ENCODE measurements around the gene PACRG.

- TF ChIP-seq GATA2 (IDR thresholded peaks at IDR 0.05; ENCODE audit: low read depth, low read length): no peak
- TF ChIP-seq GATA3 (IDR thresholded peaks at IDR 0.05; ENCODE audit: low read depth, low read length): no peak
Measured at GRCh38 chr6:163302747-163303146, 575.0 kb downstream of the PACRG start.
